ENCODE measurements around the gene NPLOC4.

Gene NPLOC4

GRCh38 chr17:81636505-81637288 lies at the start of gene NPLOC4, which contains the start of gene TSPAN10:
Gene NPLOC4, minus strand, starts transcription at chr17:81637112. Its CDS starts 182 bp downstream, at chr17:81636930.
Gene TSPAN10, plus strand, starts transcription at chr17:81637196. Its CDS starts 5,217 bp downstream, at chr17:81642413.
- no peak for TF ChIP-seq CTCF (IDR thresholded peaks at IDR 0.05)
- no peak for TF ChIP-seq ZFX (IDR thresholded peaks at IDR 0.05; ENCODE audit: borderline replicate concordance)

GRCh38 chr17:81686614-81687013 lies 49.7 kb upstream of the NPLOC4 start:
- TF ChIP-seq CTCF (IDR thresholded peaks at IDR 0.05) (no peak), ZFX (IDR thresholded peaks at IDR 0.05; ENCODE audit: borderline replicate concordance) (no peak)
- H3K27ac ChIP-seq, result no peak overlapping the region

More at GRCh38 chr17:81636505-81637288, at the start of gene NPLOC4, which contains the start of gene TSPAN10:
- H3K27ac ChIP-seq, result peak within 1 kb of the TSS; percentile 84

GRCh38 chr17:81685108-81685507 lies 48.2 kb upstream of the NPLOC4 start:
- peak overlapping the region; percentile 72 for H3K27ac ChIP-seq
- TF ChIP-seq ZFX (IDR thresholded peaks at IDR 0.05; ENCODE audit: borderline replicate concordance), result no peak
- no peak for TF ChIP-seq CTCF (IDR thresholded peaks at IDR 0.05)

GRCh38 chr17:81684442-81684911 lies 47.6 kb upstream of the NPLOC4 start:
- TF ChIP-seq CTCF (IDR thresholded peaks at IDR 0.05) (no peak), ZFX (IDR thresholded peaks at IDR 0.05; ENCODE audit: borderline replicate concordance) (no peak)
- H3K27ac ChIP-seq, result peak overlapping the region; percentile 72

- no peak for TF ChIP-seq CTCF (IDR thresholded peaks at IDR 0.05)
- no peak for TF ChIP-seq ZFX (IDR thresholded peaks at IDR 0.05; ENCODE audit: borderline replicate concordance)
- H3K27ac ChIP-seq, result peak within 1 kb of the TSS; percentile 72
Measured at GRCh38 chr17:81683584-81684441, 46.9 kb upstream of the NPLOC4 start, which contains the start of the genes ARL16 and HGS. Gene ARL16, minus strand, starts transcription at chr17:81683797. Its CDS starts 44 bp downstream, at chr17:81683753. Gene HGS, plus strand, starts transcription at chr17:81684011. Its CDS starts 56 bp downstream, at chr17:81684067.

GRCh38 chr17:81683208-81683583 lies 46.3 kb upstream of the NPLOC4 start:
- H3K27ac ChIP-seq, result peak overlapping the region; percentile 72
- TF ChIP-seq CTCF (IDR thresholded peaks at IDR 0.05) (no peak), ZFX (IDR thresholded peaks at IDR 0.05; ENCODE audit: borderline replicate concordance) (no peak)

All from 22Rv1 (cell line).